AG09309 (cell line): ENCODE results near the gene PHF8.

Experiments used
- DNase-seq: peaks from one replicate; pipeline ENCODE4 v3.0.0-alpha.2; 2010; ENCODE audit warnings: low read depth
- H3K4me3 ChIP-seq: 2 replicates; pipeline ENCODE4 v1.5.1; 2011; ENCODE audit warnings: mild to moderate bottlenecking, low read depth, low read length, moderate library complexity; ENCODE audit not compliant: control insufficient read depth
- TF ChIP-seq, protein P1 (sequence below): IDR thresholded peaks from 2 replicates; pipeline ENCODE4 v1.5.1; 2011; ENCODE audit warnings: mild to moderate bottlenecking, low read depth, low read length, inconsistent platforms; ENCODE audit not compliant: insufficient read depth, control insufficient read depth; ENCODE audit errors: missing control alignments

Gene PHF8

GRCh38 chrX:53940180-53940579, 104.1 kb downstream of the PHF8 start:
- DNase-seq = no peak
- TF ChIP-seq, protein P1, sequence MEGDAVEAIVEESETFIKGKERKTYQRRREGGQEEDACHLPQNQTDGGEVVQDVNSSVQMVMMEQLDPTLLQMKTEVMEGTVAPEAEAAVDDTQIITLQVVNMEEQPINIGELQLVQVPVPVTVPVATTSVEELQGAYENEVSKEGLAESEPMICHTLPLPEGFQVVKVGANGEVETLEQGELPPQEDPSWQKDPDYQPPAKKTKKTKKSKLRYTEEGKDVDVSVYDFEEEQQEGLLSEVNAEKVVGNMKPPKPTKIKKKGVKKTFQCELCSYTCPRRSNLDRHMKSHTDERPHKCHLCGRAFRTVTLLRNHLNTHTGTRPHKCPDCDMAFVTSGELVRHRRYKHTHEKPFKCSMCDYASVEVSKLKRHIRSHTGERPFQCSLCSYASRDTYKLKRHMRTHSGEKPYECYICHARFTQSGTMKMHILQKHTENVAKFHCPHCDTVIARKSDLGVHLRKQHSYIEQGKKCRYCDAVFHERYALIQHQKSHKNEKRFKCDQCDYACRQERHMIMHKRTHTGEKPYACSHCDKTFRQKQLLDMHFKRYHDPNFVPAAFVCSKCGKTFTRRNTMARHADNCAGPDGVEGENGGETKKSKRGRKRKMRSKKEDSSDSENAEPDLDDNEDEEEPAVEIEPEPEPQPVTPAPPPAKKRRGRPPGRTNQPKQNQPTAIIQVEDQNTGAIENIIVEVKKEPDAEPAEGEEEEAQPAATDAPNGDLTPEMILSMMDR = no peak
- no peak overlapping the region for H3K4me3 ChIP-seq

GRCh38 chrX:53939127-53939526, 105.1 kb downstream of the PHF8 start:
- TF ChIP-seq, protein P1 = no peak
- no peak overlapping the region for H3K4me3 ChIP-seq
- no peak for DNase-seq

DNA sequence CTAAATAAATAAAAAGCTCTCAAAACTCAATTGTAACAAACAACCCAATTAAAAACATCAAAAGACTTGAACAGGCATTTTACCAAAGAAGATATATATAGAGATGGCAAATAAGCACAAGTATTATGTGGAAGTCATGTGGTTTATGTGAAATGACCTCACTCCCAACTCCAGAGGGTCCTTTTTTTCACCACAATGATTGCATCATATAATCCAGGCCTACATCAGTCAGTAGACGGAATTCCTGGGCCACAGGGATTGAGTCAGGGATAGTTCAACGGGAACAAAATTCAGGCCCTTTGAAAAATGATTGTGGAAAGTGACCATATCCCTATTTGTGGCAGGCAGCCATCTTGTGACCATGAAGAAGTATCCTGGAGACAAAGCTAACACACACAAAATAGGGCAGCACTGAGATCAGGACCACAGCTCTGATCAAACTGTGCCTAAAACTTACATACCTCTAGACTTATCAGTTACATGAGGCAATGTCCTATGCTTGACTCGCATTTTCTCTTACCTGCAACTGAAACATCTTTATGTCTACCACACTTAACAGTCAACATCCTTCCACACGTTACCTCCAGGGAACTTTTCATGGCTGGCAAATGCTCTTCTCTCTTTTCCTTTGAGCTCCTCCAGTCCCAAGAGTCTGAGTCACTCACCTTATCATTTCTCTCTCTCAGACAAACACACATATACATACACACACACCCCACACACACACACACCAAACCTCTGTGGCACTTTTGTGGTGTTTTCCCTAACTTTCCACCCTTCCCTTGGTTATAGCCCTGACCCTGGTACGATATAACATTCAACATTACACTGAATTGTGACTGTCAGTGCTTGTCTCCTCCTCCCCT, 113.5 kb downstream of the PHF8 start:
- TF ChIP-seq, protein P1 = no peak
- no peak for DNase-seq
- H3K4me3 ChIP-seq = no peak overlapping the region

GRCh38 chrX:53926030-53926429, 118.2 kb downstream of the PHF8 start:
- TF ChIP-seq, protein P1 = no peak
- H3K4me3 ChIP-seq = no peak overlapping the region
- DNase-seq = no peak

- no peak for DNase-seq
- TF ChIP-seq, protein P1 = no peak
- no peak overlapping the region for H3K4me3 ChIP-seq
Measured at GRCh38 chrX:53918702-53919101, 125.6 kb downstream of the PHF8 start.

DNA sequence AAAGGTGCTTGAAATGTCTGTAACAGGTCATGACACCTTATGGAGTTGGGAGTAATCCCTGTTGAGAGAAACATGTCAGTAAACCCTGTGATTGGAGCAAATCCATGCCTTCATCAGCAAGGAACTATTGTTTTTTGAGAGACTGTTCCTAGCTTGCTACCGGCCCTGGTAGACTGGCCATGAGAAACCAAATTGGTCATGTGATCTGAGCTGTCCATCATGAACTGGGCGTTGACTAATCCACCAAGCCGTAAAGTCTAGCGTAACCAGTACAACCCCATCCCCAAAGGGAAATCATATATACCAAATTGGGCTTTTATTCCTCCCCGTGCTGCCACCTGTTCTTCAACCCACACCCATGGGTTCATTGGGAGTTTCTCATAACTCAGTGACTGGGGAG, 143.7 kb downstream of the PHF8 start:
- DNase-seq = no peak
- no peak overlapping the region for H3K4me3 ChIP-seq
- TF ChIP-seq, protein P1 = no peak
